Osteocyte (in vitro differentiated cells): Measurements from ENCODE around the gene PRKAG3. TPM values are rescaled to one million over a fixed set of nuclear protein-coding genes. Genes with fewer than 3 reads are reported as not detected.

ENCODE experiments used
- DNase-seq: peaks from one replicate; pipeline ENCODE4 v3.0.0; 2021; ENCODE audit warnings: mixed read lengths; ENCODE audit not compliant: unreplicated experiment; ENCODE audit errors: extremely low spot score
- H3K27ac Mint-ChIP-seq: one replicate; pipeline ENCODE4 v1.8.0; 2021; ENCODE audit warnings: mild to moderate bottlenecking, mixed read lengths; ENCODE audit not compliant: unreplicated experiment
- H3K27me3 Mint-ChIP-seq: one replicate; pipeline ENCODE4 v1.8.0; 2021; ENCODE audit warnings: mixed read lengths; ENCODE audit not compliant: unreplicated experiment
- H3K36me3 Mint-ChIP-seq: one replicate; pipeline ENCODE4 v1.8.0; 2021; ENCODE audit warnings: mixed read lengths; ENCODE audit not compliant: unreplicated experiment
- H3K4me1 Mint-ChIP-seq: one replicate; pipeline ENCODE4 v1.8.0; 2021; ENCODE audit warnings: mixed read lengths; ENCODE audit not compliant: unreplicated experiment
- H3K4me3 Mint-ChIP-seq: one replicate; pipeline ENCODE4 v1.8.0; 2021; ENCODE audit warnings: mild to moderate bottlenecking, moderate library complexity, mixed read lengths; ENCODE audit not compliant: unreplicated experiment
- H3K9me3 Mint-ChIP-seq: one replicate; pipeline ENCODE4 v1.8.0; 2021; ENCODE audit warnings: mixed read lengths; ENCODE audit not compliant: unreplicated experiment
- total RNA-seq: library from RNA; stranded (reverse); gene quantifications from 2 replicates; pipeline ENCODE4 v1.2.1, GENCODE V29; 2021
- TF ChIP-seq, protein P1 (sequence below): fragments of 200-600 bp; sonication (generic); IDR thresholded peaks from 2 replicates; pipeline ENCODE4 v1.5.0; 2021; ENCODE audit warnings: antibody characterized with exemption, mild to moderate bottlenecking, moderate library complexity

Gene PRKAG3
- total RNA-seq, 1 donor from 2014 or later = not detected

GRCh38 chr2:218811382-218811781, 20.2 kb downstream of the PRKAG3 start:
- Mint-ChIP-seq H3K4me3 (no peak overlapping the region), H3K36me3 (no peaks in the 10 kb centered on the region), H3K9me3 (no peaks in the 10 kb centered on the region), H3K4me1 (peaks cover 6% of the 10 kb centered on the region), H3K27ac (no peak overlapping the region), H3K27me3 (peaks cover 10% of the 10 kb centered on the region)
- DNase-seq = peak; percentile 57
- TF ChIP-seq, protein P1, sequence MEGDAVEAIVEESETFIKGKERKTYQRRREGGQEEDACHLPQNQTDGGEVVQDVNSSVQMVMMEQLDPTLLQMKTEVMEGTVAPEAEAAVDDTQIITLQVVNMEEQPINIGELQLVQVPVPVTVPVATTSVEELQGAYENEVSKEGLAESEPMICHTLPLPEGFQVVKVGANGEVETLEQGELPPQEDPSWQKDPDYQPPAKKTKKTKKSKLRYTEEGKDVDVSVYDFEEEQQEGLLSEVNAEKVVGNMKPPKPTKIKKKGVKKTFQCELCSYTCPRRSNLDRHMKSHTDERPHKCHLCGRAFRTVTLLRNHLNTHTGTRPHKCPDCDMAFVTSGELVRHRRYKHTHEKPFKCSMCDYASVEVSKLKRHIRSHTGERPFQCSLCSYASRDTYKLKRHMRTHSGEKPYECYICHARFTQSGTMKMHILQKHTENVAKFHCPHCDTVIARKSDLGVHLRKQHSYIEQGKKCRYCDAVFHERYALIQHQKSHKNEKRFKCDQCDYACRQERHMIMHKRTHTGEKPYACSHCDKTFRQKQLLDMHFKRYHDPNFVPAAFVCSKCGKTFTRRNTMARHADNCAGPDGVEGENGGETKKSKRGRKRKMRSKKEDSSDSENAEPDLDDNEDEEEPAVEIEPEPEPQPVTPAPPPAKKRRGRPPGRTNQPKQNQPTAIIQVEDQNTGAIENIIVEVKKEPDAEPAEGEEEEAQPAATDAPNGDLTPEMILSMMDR = no peak

DNA sequence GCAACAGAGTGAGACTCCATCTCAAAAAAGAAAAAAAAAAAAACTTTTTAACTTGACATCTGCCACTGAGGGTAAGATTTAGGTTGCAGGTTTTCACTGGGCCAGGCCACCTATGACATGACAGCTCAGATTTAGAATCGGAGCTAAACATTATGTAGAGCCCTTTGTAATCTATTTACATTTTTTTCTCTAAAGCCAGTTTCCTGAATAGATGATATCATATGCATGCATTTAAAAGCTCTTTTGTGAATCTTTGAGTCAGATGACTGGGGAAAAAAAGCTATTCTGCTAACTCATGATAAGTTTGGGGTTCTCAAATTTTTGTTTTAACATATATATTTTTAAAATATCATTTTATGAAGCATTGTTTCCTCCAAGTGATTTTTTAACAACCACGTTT, 21.3 kb downstream of the PRKAG3 start:
- no peaks in the 10 kb centered on the region for H3K36me3 Mint-ChIP-seq
- H3K4me3 Mint-ChIP-seq = no peak overlapping the region
- H3K9me3 Mint-ChIP-seq = no peaks in the 10 kb centered on the region
- H3K27me3 Mint-ChIP-seq = peaks cover 8% of the 10 kb centered on the region
- no peak for DNase-seq
- H3K27ac Mint-ChIP-seq = no peak overlapping the region
- TF ChIP-seq, protein P1 = no peak
- H3K4me1 Mint-ChIP-seq = peaks cover 17% of the 10 kb centered on the region

GRCh38 chr2:218809515-218809914, 22.1 kb downstream of the PRKAG3 start:
- H3K4me1 Mint-ChIP-seq = peaks cover 19% of the 10 kb centered on the region
- H3K27me3 Mint-ChIP-seq = peaks cover 6% of the 10 kb centered on the region
- H3K4me3 Mint-ChIP-seq = no peak overlapping the region
- DNase-seq = peak; percentile 53
- H3K36me3 Mint-ChIP-seq = peaks cover 1% of the 10 kb centered on the region
- H3K9me3 Mint-ChIP-seq = no peaks in the 10 kb centered on the region
- H3K27ac Mint-ChIP-seq = no peak overlapping the region
- TF ChIP-seq, protein P1 = no peak

- no peak overlapping the region for H3K4me3 Mint-ChIP-seq
- peaks cover 6% of the 10 kb centered on the region for H3K27me3 Mint-ChIP-seq
- TF ChIP-seq, protein P1 = no peak
- peak; percentile 34 for DNase-seq
- H3K9me3 Mint-ChIP-seq = no peaks in the 10 kb centered on the region
- H3K36me3 Mint-ChIP-seq = peaks cover 1% of the 10 kb centered on the region
- H3K27ac Mint-ChIP-seq = peak overlapping the region; percentile 96
- H3K4me1 Mint-ChIP-seq = peaks cover 19% of the 10 kb centered on the region
Observed at GRCh38 chr2:218807626-218808025, 24.0 kb downstream of the PRKAG3 start.

GRCh38 chr2:218806346-218806978, 25.1 kb downstream of the PRKAG3 start:
- Mint-ChIP-seq H3K27ac (peak overlapping the region; percentile 96), H3K4me1 (peaks cover 20% of the 10 kb centered on the region), H3K4me3 (peak overlapping the region; percentile 15), H3K27me3 (peaks cover 6% of the 10 kb centered on the region), H3K9me3 (no peaks in the 10 kb centered on the region), H3K36me3 (peaks cover 1% of the 10 kb centered on the region)
- peak; percentile 91 for DNase-seq
- TF ChIP-seq, protein P1 = no peak
